ENCODE measurements around the gene EIF1AX. TPM values are rescaled to one million over a fixed set of nuclear protein-coding genes. Genes with fewer than 3 reads are reported as not detected.

EIF1AX gene
- total and polyA plus RNA-seq, 9 of the 15 experiments (the other 6 are each of a cell fraction or from before 2014, with no cell fraction given) = 54.2 to 178 (median 73.5) TPM

GRCh38 chrX:20112022-20112774, 29.4 kb downstream of the EIF1AX start (continued):
- TF ChIP-seq ZNF583 (CRISPR knock-in tag; IDR thresholded peaks at IDR 0.05) = no peak
- TF ChIP-seq NFE2 (IDR thresholded peaks at IDR 0.05; ENCODE audit: low read depth) = no peak
- TF ChIP-seq KDM5B (IDR thresholded peaks at IDR 0.05; ENCODE audit: insufficient replicate concordance, low read depth, low read length) = no peak
- TF ChIP-seq ARID3A (IDR thresholded peaks at IDR 0.05; ENCODE audit: borderline replicate concordance, low read depth, low read length) = no peak

- Histone ChIP-seq H3K27ac (ENCODE audit: extremely low read depth, low read depth, low read length) (no peak overlapping the region), H3K27me3 (ENCODE audit: control insufficient read depth in 2 of 2, insufficient read depth in 2 of 2, low read length in 2 of 2) (peaks cover 4 to 17% of the 10 kb centered on the region in 2 experiments; a peak in 3 of 5 replicates), H3K9ac (ENCODE audit: insufficient read depth in 1 of 2, low read depth in 2 of 2, low read length in 2 of 2) (no peak overlapping the region), H3K79me2 (ENCODE audit: control insufficient read depth, insufficient read depth, low read length) (no peaks in the 10 kb centered on the region), H3K9me1 (ENCODE audit: control insufficient read depth, insufficient read depth, low read length) (no peaks in the 10 kb centered on the region), H3K36me3 (ENCODE audit: control insufficient read depth, insufficient read depth, low read length) (no peaks in the 10 kb centered on the region), H3K4me2 (ENCODE audit: insufficient read depth, low read length) (no peak overlapping the region), H3K9me3 (replicated peaks; ENCODE audit: control insufficient read depth, insufficient read depth, low read depth, low read length) (no peaks in the 10 kb centered on the region), H4K20me1 (replicated peaks; ENCODE audit: control insufficient read depth, insufficient read depth, low read length) (no peaks in the 10 kb centered on the region), H3K4me1 (replicated peaks in 1 of 2; ENCODE audit: control insufficient read depth in 2 of 2, insufficient read depth in 2 of 2, low read length in 2 of 2) (peaks cover 0 to 4% of the 10 kb centered on the region in 2 experiments; a peak in 2 of 5 replicates), H3K4me3 (no peak overlapping the region), H2AFZ (ENCODE audit: low read depth, low read length) (no peak overlapping the region)
- FAIRE-seq (no peak), ATAC-seq (no peak), DNase-seq (ENCODE audit: extremely low read depth in 1 of 4, low spot score in 3 of 4) (no peak)
- TF ChIP-seq NR1H2 (CRISPR knock-in tag; IDR thresholded peaks at IDR 0.05) = no peak
- no peak for TF ChIP-seq PHF21A (IDR thresholded peaks at IDR 0.05; ENCODE audit: borderline replicate concordance, low read depth)
- TF ChIP-seq ELK1 (CRISPR knock-in tag; IDR thresholded peaks at IDR 0.05) = no peak
- no peak for TF ChIP-seq BMI1 (IDR thresholded peaks at IDR 0.05; ENCODE audit: low read length)
- TF ChIP-seq ETS2 (tag; IDR thresholded peaks at IDR 0.05; ENCODE audit: borderline replicate concordance, poor library complexity, severe bottlenecking) = no peak
- no peak for TF ChIP-seq ELK3 (CRISPR knock-in tag; IDR thresholded peaks at IDR 0.05)
- TF ChIP-seq CHD4 (IDR thresholded peaks at IDR 0.05; ENCODE audit: insufficient read depth, insufficient replicate concordance, low read depth, low read length, poor library complexity, severe bottlenecking) = no peak
- no peak for TF ChIP-seq ZNF431 (CRISPR knock-in tag; IDR thresholded peaks at IDR 0.05)
- TF ChIP-seq CEBPG (CRISPR knock-in tag; IDR thresholded peaks at IDR 0.05) = no peak
- TF ChIP-seq CEBPG (tag; conservative IDR thresholded peaks at IDR 0.05 in 1 of 2, IDR thresholded peaks at IDR 0.05 in 1 of 2) = no peak
- TF ChIP-seq MAFF (IDR thresholded peaks at IDR 0.05; ENCODE audit: low read length) = no peak
- no peak for TF ChIP-seq MXI1 (IDR thresholded peaks at IDR 0.05; ENCODE audit: low read depth, low read length)
- TF ChIP-seq POLR2A (conservative IDR thresholded peaks at IDR 0.05) = no peak
- TF ChIP-seq GATAD2B (IDR thresholded peaks at IDR 0.05; ENCODE audit: borderline replicate concordance) = no peak
- ChIA-PET POLR2A (no interaction called here), CTCF (ENCODE audit: low intra/inter-chr PET ratio) (no interaction called here)
- in situ Hi-C loops (cut with MboI) = no loop called here
- 13% methylated on average over 10 of the region's 10 CpGs for WGBS (ENCODE audit: insufficient coverage, low coverage, missing lambda C conversion rate)
- no TSS peak for BruUV-seq (replicated peaks)
- intact Hi-C loops (cut with micrococcal nuclease) = no loop called here
Observed at GRCh38 chrX:20111271-20111670, 30.4 kb downstream of the EIF1AX start.
